ENCODE data around the gene CAP1. TPM values are rescaled to one million over a fixed set of nuclear protein-coding genes. Genes with fewer than 3 reads are reported as not detected.

Gene CAP1, protein sequence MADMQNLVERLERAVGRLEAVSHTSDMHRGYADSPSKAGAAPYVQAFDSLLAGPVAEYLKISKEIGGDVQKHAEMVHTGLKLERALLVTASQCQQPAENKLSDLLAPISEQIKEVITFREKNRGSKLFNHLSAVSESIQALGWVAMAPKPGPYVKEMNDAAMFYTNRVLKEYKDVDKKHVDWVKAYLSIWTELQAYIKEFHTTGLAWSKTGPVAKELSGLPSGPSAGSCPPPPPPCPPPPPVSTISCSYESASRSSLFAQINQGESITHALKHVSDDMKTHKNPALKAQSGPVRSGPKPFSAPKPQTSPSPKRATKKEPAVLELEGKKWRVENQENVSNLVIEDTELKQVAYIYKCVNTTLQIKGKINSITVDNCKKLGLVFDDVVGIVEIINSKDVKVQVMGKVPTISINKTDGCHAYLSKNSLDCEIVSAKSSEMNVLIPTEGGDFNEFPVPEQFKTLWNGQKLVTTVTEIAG
- 244 and 330 TPM in 2 replicates for polyA plus RNA-seq (2012; rRNA removed)
- 301 and 309 TPM in 2 replicates for polyA plus RNA-seq (2012; cell fraction: cytosol; rRNA removed)
- polyA plus RNA-seq (2012; cell fraction: nucleus; rRNA removed), result 130 and 274 TPM in 2 replicates

DNA sequence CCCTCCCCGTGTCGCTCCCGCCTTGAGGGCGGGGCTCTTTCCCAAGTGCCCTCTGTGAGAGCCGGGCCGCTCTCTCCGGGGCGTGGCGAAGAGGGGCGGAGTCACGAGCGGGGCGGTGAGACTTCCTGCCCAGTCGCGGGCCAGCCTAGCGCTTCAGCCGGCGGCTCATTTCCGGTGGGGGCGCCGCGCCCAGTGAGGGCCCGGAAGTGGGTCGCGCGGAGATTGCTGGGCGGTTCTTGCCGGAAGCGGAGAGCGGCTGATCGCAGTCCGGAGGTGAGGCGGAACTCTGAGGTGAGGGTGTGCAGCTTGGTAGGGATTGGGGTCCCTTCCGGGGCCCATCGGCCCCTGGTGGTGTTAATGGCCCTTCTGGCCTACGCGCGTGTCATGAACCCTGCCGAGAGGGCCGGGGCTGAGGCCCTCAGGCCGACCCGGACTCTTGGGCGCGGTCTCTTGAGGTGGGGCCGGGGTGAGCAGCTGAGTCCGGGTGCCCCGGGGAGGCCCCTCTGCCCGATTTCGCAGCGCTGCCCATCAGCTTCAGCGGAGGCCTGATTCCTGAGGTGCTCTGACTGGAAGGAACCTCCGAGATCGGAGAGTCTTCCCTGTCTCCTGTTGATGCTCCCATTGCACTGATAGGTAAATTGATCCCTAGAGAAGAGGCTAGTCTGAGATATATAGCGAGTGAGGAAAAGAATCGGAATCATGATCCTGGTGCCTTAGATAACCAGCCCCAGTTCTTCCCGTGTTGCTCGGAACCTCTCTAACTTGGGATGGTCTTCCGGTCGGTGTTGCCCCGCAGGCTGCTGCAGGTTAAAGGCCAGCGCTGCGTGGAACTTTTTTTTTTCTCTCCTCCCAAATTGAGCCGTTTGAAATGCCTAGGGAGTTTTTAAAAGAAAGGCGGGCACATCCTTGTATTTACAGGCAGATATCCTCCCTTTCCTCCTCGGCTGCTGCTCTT is at the start of gene CAP1:
CAP1 (plus strand) TSS at position 219 of the 955 bp plus-strand sequence. CDS start 18,618 bp downstream, outside the sequence.
- peak; percentile 99 for DNase-seq
- Histone ChIP-seq H3K9me3 (no peaks in the 10 kb centered on the region), H3K79me2 (ENCODE audit: insufficient read depth) (peaks cover 57% of the 10 kb centered on the region), H3K27ac (ENCODE audit: low read depth in 2 of 2, low read length in 1 of 2) (peak within 1 kb of the TSS; percentile 95), H3K27me3 (ENCODE audit: insufficient read depth) (no peaks in the 10 kb centered on the region), H3K9me2 (no peaks in the 10 kb centered on the region), H3K36me3 (replicated peaks in 1 of 2; ENCODE audit: control insufficient read depth in 1 of 2, insufficient read depth in 2 of 2, low read length in 1 of 2) (peaks cover 8 to 20% of the 10 kb centered on the region in 2 experiments), H2AFZ (ENCODE audit: low read depth) (peak within 1 kb of the TSS; percentile 75), H3K4me2 (peak within 1 kb of the TSS; percentile 99), H3K4me3 (ENCODE audit: low read depth in 2 of 2, low read length in 1 of 2) (peak within 1 kb of the TSS; percentile 97 to 98), H4K20me1 (ENCODE audit: insufficient read depth) (peaks cover 48% of the 10 kb centered on the region), H3K9ac (peak within 1 kb of the TSS; percentile 94), H3K4me1 (ENCODE audit: control insufficient read depth in 1 of 2, insufficient read depth in 2 of 2, low read depth in 1 of 2, low read length in 1 of 2) (peaks cover 25 to 27% of the 10 kb centered on the region in 2 experiments), H3F3A (replicated peaks; ENCODE audit: insufficient read depth) (peaks cover 17% of the 10 kb centered on the region)
- POLR2A ChIA-PET, result interaction anchor here (0.6 kb wide), 1 partner anchor 230 kb away, joined by 3 read pairs; no protein-coding TSS in a partner anchor
- WGBS (ENCODE audit: low lambda C conversion rate), result under 1% methylated on average over 22 of the region's 65 CpGs
- TF ChIP-seq FOSL2 (IDR thresholded peaks at IDR 0.05; ENCODE audit: borderline replicate concordance, low read depth) (no peak), JUND (IDR thresholded peaks at IDR 0.05) (no peak), NFIC (IDR thresholded peaks at IDR 0.05; ENCODE audit: borderline replicate concordance) (no peak), GABPA (IDR thresholded peaks at IDR 0.05; ENCODE audit: low read depth) (peak; percentile 92), ELF1 (IDR thresholded peaks at IDR 0.05) (peak; percentile 92), SIN3A (IDR thresholded peaks at IDR 0.05; ENCODE audit: borderline replicate concordance, low read depth, low read length) (peak; percentile 85; the same call in 1 of the 2 replicates), YY1 (IDR thresholded peaks at IDR 0.05; ENCODE audit: low read depth) (no peak), RCOR1 (IDR thresholded peaks at IDR 0.05; ENCODE audit: low read length) (no peak), NRF1 (IDR thresholded peaks at IDR 0.05; ENCODE audit: low read depth, low read length) (no peak; the same call in 1 of the 2 replicates), MXI1 (IDR thresholded peaks at IDR 0.05; ENCODE audit: low read depth, low read length) (peak; percentile 67), POLR2AphosphoS5 (IDR thresholded peaks at IDR 0.05; ENCODE audit: low read depth, low read length) (peak; percentile 84), TAF1 (IDR thresholded peaks at IDR 0.05; ENCODE audit: borderline replicate concordance, low read depth, low read length) (peak; percentile 43; the same call in 1 of the 2 replicates)
- TF ChIP-seq, protein P1, sequence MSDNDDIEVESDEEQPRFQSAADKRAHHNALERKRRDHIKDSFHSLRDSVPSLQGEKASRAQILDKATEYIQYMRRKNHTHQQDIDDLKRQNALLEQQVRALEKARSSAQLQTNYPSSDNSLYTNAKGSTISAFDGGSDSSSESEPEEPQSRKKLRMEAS (IDR thresholded peaks at IDR 0.05; ENCODE audit: low read depth), result peak; percentile 18
- TF ChIP-seq, protein P2, sequence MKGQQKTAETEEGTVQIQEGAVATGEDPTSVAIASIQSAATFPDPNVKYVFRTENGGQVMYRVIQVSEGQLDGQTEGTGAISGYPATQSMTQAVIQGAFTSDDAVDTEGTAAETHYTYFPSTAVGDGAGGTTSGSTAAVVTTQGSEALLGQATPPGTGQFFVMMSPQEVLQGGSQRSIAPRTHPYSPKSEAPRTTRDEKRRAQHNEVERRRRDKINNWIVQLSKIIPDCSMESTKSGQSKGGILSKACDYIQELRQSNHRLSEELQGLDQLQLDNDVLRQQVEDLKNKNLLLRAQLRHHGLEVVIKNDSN (IDR thresholded peaks at IDR 0.05; ENCODE audit: borderline replicate concordance, low read depth), result peak; percentile 44; the same call in 1 of the 2 replicates
- TF ChIP-seq, protein P3, sequence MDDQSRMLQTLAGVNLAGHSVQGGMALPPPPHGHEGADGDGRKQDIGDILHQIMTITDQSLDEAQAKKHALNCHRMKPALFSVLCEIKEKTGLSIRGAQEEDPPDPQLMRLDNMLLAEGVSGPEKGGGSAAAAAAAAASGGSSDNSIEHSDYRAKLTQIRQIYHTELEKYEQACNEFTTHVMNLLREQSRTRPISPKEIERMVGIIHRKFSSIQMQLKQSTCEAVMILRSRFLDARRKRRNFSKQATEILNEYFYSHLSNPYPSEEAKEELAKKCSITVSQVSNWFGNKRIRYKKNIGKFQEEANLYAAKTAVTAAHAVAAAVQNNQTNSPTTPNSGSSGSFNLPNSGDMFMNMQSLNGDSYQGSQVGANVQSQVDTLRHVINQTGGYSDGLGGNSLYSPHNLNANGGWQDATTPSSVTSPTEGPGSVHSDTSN (IDR thresholded peaks at IDR 0.05), result peak; percentile 9; the same call in 1 of the 2 replicates
- CTCF ChIA-PET, result interaction anchor here (0.6 to 2.0 kb wide), 4 partner anchors 9 to 321 kb away, joined by 3 to 10 read pairs (median 4); no protein-coding TSS in a partner anchor

Data from SK-N-SH (cell line).